Glutamatergic neuron (in vitro differentiated cells): ENCODE results near the gene SOX13. TPM values are rescaled to one million over a fixed set of nuclear protein-coding genes. Genes with fewer than 3 reads are reported as not detected.

Experiments used
- DNase-seq: peaks from one replicate; pipeline ENCODE4 v3.0.0; 2022
- H3K27ac Mint-ChIP-seq: one replicate; pipeline ENCODE4 v1.8.0; 2020; ENCODE audit warnings: mild to moderate bottlenecking, mixed read lengths, inconsistent platforms; ENCODE audit not compliant: unreplicated experiment
- H3K27me3 Mint-ChIP-seq: one replicate; pipeline ENCODE4 v1.8.0; 2020; ENCODE audit warnings: mild to moderate bottlenecking, moderate library complexity, mixed read lengths, inconsistent platforms; ENCODE audit not compliant: unreplicated experiment
- H3K36me3 Mint-ChIP-seq: one replicate; pipeline ENCODE4 v1.8.0; 2020; ENCODE audit warnings: mild to moderate bottlenecking, mixed read lengths, inconsistent platforms; ENCODE audit not compliant: unreplicated experiment
- H3K4me1 Mint-ChIP-seq: one replicate; pipeline ENCODE4 v1.8.0; 2020; ENCODE audit warnings: mild to moderate bottlenecking, low read depth, mixed read lengths, inconsistent platforms; ENCODE audit not compliant: unreplicated experiment
- H3K4me3 Mint-ChIP-seq: one replicate; pipeline ENCODE4 v1.8.0; 2020; ENCODE audit warnings: mild to moderate bottlenecking, mixed read lengths, inconsistent platforms; ENCODE audit not compliant: unreplicated experiment
- H3K9me3 Mint-ChIP-seq: one replicate; pipeline ENCODE4 v1.8.0; 2020; ENCODE audit warnings: mild to moderate bottlenecking, moderate library complexity, mixed read lengths, inconsistent platforms; ENCODE audit not compliant: unreplicated experiment
- total RNA-seq: library from RNA; stranded (reverse); fragmentation: NEBNext Ultra II Directional; extraction: Animal tissue kit (Norgen Biotek cat#: 25700); gene quantifications from one replicate; pipeline ENCODE4 v1.2.1, GENCODE V29; 2021; ENCODE audit not compliant: unreplicated experiment
- TF ChIP-seq, protein P1 (sequence below): fragments of 200-600 bp; sonication (generic); IDR thresholded peaks from one replicate; pipeline ENCODE4 v1.5.0; 2021; ENCODE audit not compliant: partially characterized antibody, unreplicated experiment

The SOX13 gene
- total RNA-seq, 1 donor from 2014 or later = 2.2 TPM

DNA sequence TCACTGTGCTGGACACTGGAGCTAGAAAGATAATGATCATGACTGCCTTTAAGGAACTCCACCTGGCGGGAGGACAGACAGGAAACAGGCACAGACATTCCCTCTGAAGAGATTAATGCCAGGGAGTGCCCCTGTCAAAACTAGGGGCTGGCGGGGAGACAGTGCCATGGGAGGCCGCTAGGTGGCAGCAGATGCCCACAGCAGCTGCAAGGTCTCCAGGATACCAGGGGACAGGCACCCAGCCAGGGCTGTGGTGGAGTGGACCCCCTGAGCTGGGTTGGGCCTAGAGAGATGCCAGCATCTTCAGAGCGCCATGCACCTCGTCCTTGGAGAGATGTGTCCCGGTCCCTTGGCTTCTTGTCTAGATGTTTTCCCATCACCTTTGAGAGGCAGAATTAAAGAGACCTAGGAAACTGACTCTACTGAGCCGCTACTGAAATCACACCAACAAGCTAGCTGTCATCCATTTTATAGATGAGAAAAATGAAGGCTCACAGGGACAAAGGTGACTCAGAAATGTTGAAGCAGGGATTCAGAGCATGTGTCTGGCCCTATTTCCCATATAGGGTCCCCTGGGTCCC lies 89.7 kb downstream of the SOX13 start:
- peak overlapping the region; percentile 23 for H3K4me3 Mint-ChIP-seq
- H3K27me3 Mint-ChIP-seq = peaks cover 6% of the 10 kb centered on the region
- H3K27ac Mint-ChIP-seq = no peak overlapping the region
- no peaks in the 10 kb centered on the region for H3K4me1 Mint-ChIP-seq
- H3K9me3 Mint-ChIP-seq = no peaks in the 10 kb centered on the region
- TF ChIP-seq, protein P1, sequence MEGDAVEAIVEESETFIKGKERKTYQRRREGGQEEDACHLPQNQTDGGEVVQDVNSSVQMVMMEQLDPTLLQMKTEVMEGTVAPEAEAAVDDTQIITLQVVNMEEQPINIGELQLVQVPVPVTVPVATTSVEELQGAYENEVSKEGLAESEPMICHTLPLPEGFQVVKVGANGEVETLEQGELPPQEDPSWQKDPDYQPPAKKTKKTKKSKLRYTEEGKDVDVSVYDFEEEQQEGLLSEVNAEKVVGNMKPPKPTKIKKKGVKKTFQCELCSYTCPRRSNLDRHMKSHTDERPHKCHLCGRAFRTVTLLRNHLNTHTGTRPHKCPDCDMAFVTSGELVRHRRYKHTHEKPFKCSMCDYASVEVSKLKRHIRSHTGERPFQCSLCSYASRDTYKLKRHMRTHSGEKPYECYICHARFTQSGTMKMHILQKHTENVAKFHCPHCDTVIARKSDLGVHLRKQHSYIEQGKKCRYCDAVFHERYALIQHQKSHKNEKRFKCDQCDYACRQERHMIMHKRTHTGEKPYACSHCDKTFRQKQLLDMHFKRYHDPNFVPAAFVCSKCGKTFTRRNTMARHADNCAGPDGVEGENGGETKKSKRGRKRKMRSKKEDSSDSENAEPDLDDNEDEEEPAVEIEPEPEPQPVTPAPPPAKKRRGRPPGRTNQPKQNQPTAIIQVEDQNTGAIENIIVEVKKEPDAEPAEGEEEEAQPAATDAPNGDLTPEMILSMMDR = peak; percentile 98
- peak; percentile 91 for DNase-seq
- no peaks in the 10 kb centered on the region for H3K36me3 Mint-ChIP-seq

DNA sequence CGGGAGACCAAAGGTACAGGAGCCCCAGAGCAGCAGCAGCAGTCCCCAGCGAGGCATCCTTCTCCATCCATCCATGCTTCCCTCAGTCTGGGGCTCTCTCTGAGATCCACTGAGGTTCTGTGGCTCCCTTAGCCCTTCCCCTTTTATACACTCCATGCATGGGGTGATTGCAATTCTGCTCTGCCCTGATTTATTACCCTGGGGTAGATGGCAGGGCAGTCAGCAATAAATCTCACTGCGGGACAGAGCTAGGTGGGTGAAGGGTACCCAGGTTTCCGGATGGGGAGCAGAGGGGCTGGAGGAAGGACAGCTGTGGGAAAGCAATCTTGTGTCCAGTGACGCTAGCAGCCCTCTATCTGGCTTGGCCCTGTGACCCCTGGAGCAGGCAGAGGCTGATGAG lies 93.3 kb downstream of the SOX13 start, which contains the start of gene REN:
TSS of gene REN (minus strand) at position 119 of the 400 bp plus-strand sequence. CDS start at position 75, 44 bp downstream.
- Mint-ChIP-seq H3K27me3 (peaks cover 3% of the 10 kb centered on the region), H3K9me3 (no peaks in the 10 kb centered on the region), H3K4me1 (no peaks in the 10 kb centered on the region)

DNA sequence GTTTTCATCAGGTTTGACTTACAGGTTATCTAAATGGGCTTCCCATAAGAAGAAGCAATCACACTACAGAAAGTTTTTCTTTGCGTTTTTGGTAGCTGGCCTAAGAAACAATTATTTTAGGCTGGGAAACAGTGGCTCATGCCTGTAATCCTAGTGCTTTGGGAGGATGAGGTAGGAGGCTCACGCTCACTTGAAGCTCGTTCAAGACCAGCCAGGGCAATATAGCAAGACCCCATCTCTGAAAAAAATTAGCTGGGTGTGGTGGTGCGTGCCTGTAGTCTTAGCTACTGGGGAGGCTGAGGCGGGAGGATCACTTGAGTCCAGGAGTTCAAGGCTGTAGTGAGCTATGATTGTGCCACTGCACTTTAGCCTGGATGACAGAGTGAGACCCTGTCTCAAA lies 94.8 kb downstream of the SOX13 start:
- no peak overlapping the region for H3K27ac Mint-ChIP-seq
- H3K9me3 Mint-ChIP-seq = no peaks in the 10 kb centered on the region
- H3K27me3 Mint-ChIP-seq = peaks cover 3% of the 10 kb centered on the region
- TF ChIP-seq, protein P1 = no peak
- no peak for DNase-seq
- no peaks in the 10 kb centered on the region for H3K4me1 Mint-ChIP-seq
- no peak overlapping the region for H3K4me3 Mint-ChIP-seq
- peaks cover 9% of the 10 kb centered on the region for H3K36me3 Mint-ChIP-seq

More for the DNA sequence above, 93.3 kb downstream of the SOX13 start, which contains the start of gene REN:
- no peak within 1 kb of the TSS for H3K27ac Mint-ChIP-seq
- H3K36me3 Mint-ChIP-seq = peaks cover 4% of the 10 kb centered on the region
- DNase-seq = no peak
- H3K4me3 Mint-ChIP-seq = no peak within 1 kb of the TSS
- TF ChIP-seq, protein P1 = no peak

DNA sequence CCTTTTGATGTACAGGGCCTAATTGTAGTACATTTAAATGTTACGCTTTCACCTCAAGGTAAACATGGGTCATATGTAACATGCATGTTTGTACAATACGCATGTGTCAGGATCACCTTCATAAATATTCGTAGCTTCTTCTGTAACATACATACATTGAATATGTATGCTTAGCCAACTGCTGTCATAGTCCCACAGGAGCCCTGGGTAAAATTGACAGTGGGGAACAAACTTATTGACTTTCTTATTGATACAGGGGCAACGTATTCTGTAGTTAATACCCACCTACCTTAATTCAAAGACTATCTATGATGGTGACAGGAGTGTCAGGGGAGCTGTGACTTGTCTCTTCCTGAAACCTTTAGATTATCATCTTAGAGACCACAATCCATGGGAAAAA lies 96.9 kb downstream of the SOX13 start:
- no peaks in the 10 kb centered on the region for H3K4me1 Mint-ChIP-seq
- H3K27me3 Mint-ChIP-seq = no peaks in the 10 kb centered on the region
- peaks cover 9% of the 10 kb centered on the region for H3K36me3 Mint-ChIP-seq
- TF ChIP-seq, protein P1 = no peak
- H3K9me3 Mint-ChIP-seq = no peaks in the 10 kb centered on the region
- H3K27ac Mint-ChIP-seq = no peak overlapping the region
- DNase-seq = no peak
- no peak overlapping the region for H3K4me3 Mint-ChIP-seq

DNA sequence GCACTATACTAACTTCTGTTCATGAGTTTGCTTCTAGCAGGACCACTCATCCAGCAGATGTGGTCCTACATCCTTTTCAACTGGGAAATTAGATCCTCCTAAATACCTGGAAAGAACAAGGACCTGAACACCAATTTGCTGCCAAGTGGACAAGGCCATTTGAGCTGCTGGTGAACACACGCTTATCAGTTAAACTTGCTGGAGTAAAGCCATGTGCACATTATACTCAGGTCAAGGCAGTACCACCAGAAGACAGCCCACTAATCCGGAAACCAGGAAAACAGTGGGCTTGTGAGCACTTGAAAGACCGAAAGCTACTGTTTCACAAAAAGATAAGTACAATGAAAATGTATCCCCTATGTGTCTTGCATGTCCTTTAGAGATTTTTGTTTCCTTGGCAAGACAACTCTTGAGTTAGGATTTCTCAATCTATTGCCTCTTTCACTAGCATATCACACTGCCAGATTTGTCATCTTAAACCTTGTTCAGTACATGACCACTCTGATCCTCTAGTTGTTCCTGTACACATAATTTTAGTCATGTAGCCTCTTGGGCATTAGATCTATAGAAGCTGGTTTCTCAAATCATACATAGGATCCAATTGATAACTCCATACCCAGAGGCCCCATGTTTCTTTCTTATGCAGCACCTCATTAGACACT lies 97.7 kb downstream of the SOX13 start:
- no peak overlapping the region for H3K27ac Mint-ChIP-seq
- H3K9me3 Mint-ChIP-seq = no peaks in the 10 kb centered on the region
- H3K27me3 Mint-ChIP-seq = no peaks in the 10 kb centered on the region
- TF ChIP-seq, protein P1 = no peak
- no peak overlapping the region for H3K4me3 Mint-ChIP-seq
- no peaks in the 10 kb centered on the region for H3K4me1 Mint-ChIP-seq
- no peak for DNase-seq
- peaks cover 9% of the 10 kb centered on the region for H3K36me3 Mint-ChIP-seq
